Ovary (tissue), 3 donors: ENCODE results near the gene SLC25A28.
"Not testable (repeated sequence)": the region's sequence is repeated elsewhere in the genome, so short reads cannot be mapped to it uniquely, and the experiment has no call there.

Experiments
- CTCF ChIP-seq, 3 donors: fragments of 450-650 bp in 2 of 3; fragments of 200-600 bp in 1 of 3; IDR thresholded peaks; one replicate each; pipeline versions ENCODE4 v1.5.1 to v1.8.0; 2016 to 2022; ENCODE audit warnings: antibody characterized with exemption in 3 of 3, mild to moderate bottlenecking in 1 of 3
- EP300 ChIP-seq: sonication (generic); formaldehyde crosslinking; IDR thresholded peaks from one replicate; pipeline ENCODE4 v1.6.1; 2017; ENCODE audit warnings: antibody characterized with exemption
- POLR2A ChIP-seq: fragments of 450-650 bp; IDR thresholded peaks from one replicate; pipeline ENCODE4 v1.6.1; 2017; ENCODE audit warnings: antibody characterized with exemption, mild to moderate bottlenecking, moderate library complexity
- donor health status: DM: no; HTN: no; CAD: no.

GRCh38 chr10:99625124-99625523 is 4.9 kb upstream of the SLC25A28 start:
- not testable (repeated sequence) for TF ChIP-seq EP300; CTCF (IDR thresholded peaks at IDR 0.05); POLR2A
